Fibroblast of skin of left quadriceps (primary cell): ENCODE results near the gene SETD1A.

Source experiments
- DNase-seq, 2 experiments: peaks; one replicate each; pipeline ENCODE4 v3.0.0-alpha.2; 2013; ENCODE audit warnings: low read depth in 2 of 2

The SETD1A gene

GRCh38 chr16:30982548-30983288, 25.2 kb downstream of the SETD1A start:
- no peak for DNase-seq

- DNase-seq, result no peak
These were observed 25.8 kb downstream of the SETD1A start for GRCh38 chr16:30983289-30983889.

- no peak for DNase-seq
These were observed 26.5 kb downstream of the SETD1A start for GRCh38 chr16:30983898-30984610.

GRCh38 chr16:30984669-30985400, 27.3 kb downstream of the SETD1A start, which contains the start of gene HSD3B7:
HSD3B7 (plus strand) TSS chr16:30985207; CDS start chr16:30985659, 452 bp downstream.
- DNase-seq, result peak; percentile 49 to 56

- no peak for DNase-seq
These were observed 28.0 kb downstream of the SETD1A start for GRCh38 chr16:30985401-30986128.

GRCh38 chr16:30986129-30986991, 28.8 kb downstream of the SETD1A start:
- DNase-seq, result no peak

GRCh38 chr16:30987581-30988190, 30.1 kb downstream of the SETD1A start:
- no peak for DNase-seq

GRCh38 chr16:30989469-30990047, 32.0 kb downstream of the SETD1A start:
- no peak for DNase-seq

GRCh38 chr16:30990105-30990504, 32.6 kb downstream of the SETD1A start:
- DNase-seq, result no peak

- DNase-seq, result no peak
These were observed 33.5 kb downstream of the SETD1A start for GRCh38 chr16:30991052-30991451.

GRCh38 chr16:30992276-30992780, 34.8 kb downstream of the SETD1A start:
- DNase-seq, result no peak

- DNase-seq, result no peak
These were observed 35.6 kb downstream of the SETD1A start for GRCh38 chr16:30992931-30993816.

- no peak for DNase-seq
These were observed 38.4 kb downstream of the SETD1A start for GRCh38 chr16:30995927-30996323.

- no peak for DNase-seq
These were observed 38.9 kb downstream of the SETD1A start for GRCh38 chr16:30996324-30996984.

- peak in 1 of 2 experiments; percentile 36 for DNase-seq
These were observed 39.6 kb downstream of the SETD1A start for GRCh38 chr16:30996985-30997724.

- DNase-seq, result peak in 1 of 2 experiments; percentile 44
These were observed 40.5 kb downstream of the SETD1A start for GRCh38 chr16:30997725-30998711.
